Activated naive CD8-positive, alpha-beta T cell treated with anti-CD3 and anti-CD28 coated beads, Interleukin-2, amount 50 U/mL, for 16 hours (primary cell): ENCODE data around the gene BTD.

ENCODE experiments used
- DNase-seq: peaks from one replicate; pipeline ENCODE4 v3.0.0-alpha.2; 2020; ENCODE audit warnings: low read depth, low spot score

BTD gene

DNA sequence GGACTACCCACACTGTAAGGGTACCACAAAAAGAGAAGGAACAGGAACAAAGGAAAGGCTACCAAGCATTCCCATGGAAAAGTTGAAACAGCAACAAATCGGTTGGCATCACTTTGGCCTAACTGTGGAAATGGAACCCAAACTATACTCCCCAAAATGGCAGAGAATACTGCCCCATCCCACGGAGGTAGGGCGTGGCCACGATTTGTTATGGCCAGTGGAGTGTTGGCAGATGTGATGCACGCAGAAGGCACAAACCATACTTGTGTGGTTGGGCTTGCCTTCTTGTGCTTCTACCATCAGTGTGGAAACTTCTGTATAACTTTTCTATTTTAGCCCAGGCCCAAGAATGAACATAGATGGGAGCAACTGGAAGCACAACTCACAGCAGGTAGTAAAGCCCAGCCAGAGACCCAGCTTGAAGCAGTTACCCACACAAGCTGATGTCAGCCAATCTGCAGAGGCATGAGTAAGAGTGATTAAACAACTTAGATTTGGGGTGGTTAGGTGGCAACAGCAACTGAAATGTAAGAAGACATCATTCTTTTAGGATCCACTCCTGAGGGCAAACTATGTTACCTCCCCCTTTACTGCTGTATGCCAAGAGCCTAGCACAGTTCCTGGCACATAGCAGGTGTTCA, 64.1 kb downstream of the BTD start:
- DNase-seq, result no peak

GRCh38 chr3:15666277-15666676, 64.7 kb downstream of the BTD start:
- no peak for DNase-seq

DNA sequence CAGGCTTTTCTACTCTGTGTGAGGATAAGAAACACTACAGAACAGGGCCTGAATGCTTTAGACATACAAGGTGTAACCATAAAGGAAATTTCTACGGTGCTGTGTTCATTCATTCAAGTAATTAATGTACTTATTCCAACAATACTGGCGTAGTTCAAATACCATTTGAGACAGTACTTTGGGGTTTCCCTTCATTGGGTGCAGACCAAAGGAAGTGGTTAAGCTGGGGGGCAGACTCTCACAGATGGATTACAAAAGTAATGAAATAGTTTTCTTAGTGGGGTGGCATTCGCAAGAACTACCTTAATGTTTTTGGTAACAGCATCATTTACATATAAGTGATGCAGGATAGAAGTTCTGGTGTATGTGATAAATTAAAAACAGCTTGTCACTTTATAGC, 65.9 kb downstream of the BTD start:
- no peak for DNase-seq

- no peak for DNase-seq
These were observed 72.0 kb downstream of the BTD start for GRCh38 chr3:15673536-15673935.

DNA sequence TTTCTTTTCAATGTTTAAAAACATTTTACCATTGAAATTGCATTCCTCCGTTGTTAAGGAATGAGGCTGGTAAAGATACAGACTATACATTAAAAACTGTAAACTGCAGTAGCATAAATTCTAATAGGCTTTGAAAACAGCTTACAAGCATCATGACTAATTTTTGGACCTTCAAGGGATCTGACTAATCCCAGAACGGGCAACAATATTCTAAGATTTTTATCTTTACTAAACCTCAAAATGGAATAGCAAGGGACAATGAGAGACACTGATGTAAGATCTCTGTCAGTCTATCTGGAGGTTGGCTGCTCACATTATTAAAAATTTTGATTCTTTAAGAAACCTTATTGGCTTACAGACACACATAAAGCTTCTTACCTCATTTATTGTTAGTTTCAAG, 74.7 kb downstream of the BTD start:
- DNase-seq, result no peak

DNA sequence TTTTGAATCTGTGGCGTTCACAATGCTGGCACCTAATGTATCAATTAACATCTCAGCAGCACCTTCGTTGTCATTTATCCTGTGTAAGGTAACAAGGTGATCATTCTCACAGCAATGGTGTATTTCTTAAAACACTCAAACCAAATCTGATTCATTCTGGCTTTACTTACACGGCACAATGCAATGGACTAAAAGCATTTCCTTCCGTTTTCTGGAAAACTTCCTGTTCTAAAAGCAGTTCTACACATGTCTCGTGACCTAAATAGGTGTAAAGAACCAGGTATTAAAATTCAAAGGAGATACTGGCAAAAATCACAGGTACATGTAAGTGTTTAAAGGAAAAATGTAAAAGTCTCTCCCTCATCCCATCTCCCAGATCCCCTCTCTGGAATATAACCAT, 77.8 kb downstream of the BTD start:
- DNase-seq, result no peak

- no peak for DNase-seq
These were observed 80.1 kb downstream of the BTD start for GRCh38 chr3:15681668-15682067.

- no peak for DNase-seq
These were observed 81.1 kb downstream of the BTD start for GRCh38 chr3:15682561-15683185.

- no peak for DNase-seq
These were observed 81.7 kb downstream of the BTD start for GRCh38 chr3:15683253-15683652.

GRCh38 chr3:15685927-15686326, 84.4 kb downstream of the BTD start:
- DNase-seq, result no peak

- no peak for DNase-seq
These were observed 88.7 kb downstream of the BTD start for GRCh38 chr3:15690230-15690629.

- DNase-seq, result no peak
These were observed 89.2 kb downstream of the BTD start for GRCh38 chr3:15690748-15691147.

- no peak for DNase-seq
These were observed 91.8 kb downstream of the BTD start for GRCh38 chr3:15693355-15693754.

DNA sequence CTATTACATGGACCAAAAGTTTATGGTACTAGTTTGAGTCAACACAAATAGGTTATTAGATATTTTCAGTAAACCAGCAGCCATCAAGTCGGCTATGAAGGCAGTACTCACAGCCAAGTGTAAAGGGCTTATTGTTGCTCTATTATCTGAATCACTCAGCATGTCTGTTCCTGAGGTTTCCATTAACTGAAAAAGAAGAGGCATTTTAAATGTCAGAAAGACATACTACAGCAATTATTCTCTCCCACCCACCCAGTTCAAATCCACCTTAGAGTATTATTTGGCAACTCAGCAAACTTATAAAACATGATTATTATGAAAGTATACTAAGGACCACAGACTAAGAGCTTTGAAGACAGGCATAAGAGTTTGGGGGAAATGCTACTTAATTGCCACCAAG, 93.1 kb downstream of the BTD start:
- DNase-seq, result no peak
